ENCODE measurements around the gene CLN6. TPM values are rescaled to one million over a fixed set of nuclear protein-coding genes. Genes with fewer than 3 reads are reported as not detected.

Gene CLN6
- total RNA-seq, 2 experiments from 2014 or later, result 8.0 to 8.1 TPM

DNA sequence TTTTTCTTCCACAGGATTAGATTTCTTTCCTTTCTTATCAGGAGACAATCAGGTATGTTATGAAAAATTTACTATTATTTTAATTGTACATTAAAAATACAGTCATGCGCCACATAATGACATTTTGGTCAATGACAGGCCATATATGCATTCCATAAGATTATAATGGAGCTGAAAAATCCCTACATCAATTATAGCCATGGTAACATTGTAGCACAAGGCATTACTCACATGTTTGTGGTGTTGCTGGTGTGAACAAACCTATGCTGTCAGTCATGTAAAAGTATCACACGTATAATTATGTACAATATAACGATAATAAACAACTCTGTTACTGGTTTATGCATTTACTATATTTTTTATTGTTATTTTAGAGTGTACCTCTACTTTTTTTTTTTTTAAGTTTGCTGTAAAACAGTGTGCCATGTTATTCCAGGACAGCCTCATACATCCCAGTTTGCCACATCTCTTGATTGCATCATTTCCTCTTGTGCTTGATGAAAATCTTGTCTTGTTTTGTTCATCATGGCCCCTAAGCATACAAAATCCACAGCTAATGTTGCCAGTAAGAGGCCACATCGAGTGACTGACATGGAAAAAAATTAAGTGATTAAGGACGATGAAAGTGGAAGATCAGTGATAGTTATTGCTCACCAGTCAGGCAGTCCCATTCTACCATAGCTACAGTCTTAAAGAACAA is 45.8 kb downstream of the CLN6 start:
- CTCF ChIA-PET, result no interaction called here
- ATAC-seq (ENCODE audit: poor library complexity) (no peak), DNase-seq (no peak)
- Mint-ChIP-seq H3K4me1 (ENCODE audit: low read depth) (no peaks in the 10 kb centered on the region), H3K27me3 (no peaks in the 10 kb centered on the region), H3K4me3 (no peak overlapping the region), H3K27ac (no peak overlapping the region), H3K36me3 (ENCODE audit: low read depth) (peaks cover 92% of the 10 kb centered on the region), H3K9me3 (no peaks in the 10 kb centered on the region)
- TF ChIP-seq, protein P1, sequence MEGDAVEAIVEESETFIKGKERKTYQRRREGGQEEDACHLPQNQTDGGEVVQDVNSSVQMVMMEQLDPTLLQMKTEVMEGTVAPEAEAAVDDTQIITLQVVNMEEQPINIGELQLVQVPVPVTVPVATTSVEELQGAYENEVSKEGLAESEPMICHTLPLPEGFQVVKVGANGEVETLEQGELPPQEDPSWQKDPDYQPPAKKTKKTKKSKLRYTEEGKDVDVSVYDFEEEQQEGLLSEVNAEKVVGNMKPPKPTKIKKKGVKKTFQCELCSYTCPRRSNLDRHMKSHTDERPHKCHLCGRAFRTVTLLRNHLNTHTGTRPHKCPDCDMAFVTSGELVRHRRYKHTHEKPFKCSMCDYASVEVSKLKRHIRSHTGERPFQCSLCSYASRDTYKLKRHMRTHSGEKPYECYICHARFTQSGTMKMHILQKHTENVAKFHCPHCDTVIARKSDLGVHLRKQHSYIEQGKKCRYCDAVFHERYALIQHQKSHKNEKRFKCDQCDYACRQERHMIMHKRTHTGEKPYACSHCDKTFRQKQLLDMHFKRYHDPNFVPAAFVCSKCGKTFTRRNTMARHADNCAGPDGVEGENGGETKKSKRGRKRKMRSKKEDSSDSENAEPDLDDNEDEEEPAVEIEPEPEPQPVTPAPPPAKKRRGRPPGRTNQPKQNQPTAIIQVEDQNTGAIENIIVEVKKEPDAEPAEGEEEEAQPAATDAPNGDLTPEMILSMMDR (IDR thresholded peaks at IDR 0.05), result no peak
- Histone ChIP-seq H3K4me1 (ENCODE audit: insufficient read depth, low read length) (no peaks in the 10 kb centered on the region), H3K27ac (ENCODE audit: low read depth in 1 of 2, low read length in 2 of 2) (no peak overlapping the region), H3K4me3 (ENCODE audit: low read length) (no peak overlapping the region), H3K36me3 (ENCODE audit: insufficient read depth, low read length) (peaks cover 80% of the 10 kb centered on the region), H3K9me3 (ENCODE audit: control insufficient read depth in 1 of 2, insufficient read depth in 1 of 2, low read length in 2 of 2) (no peaks in the 10 kb centered on the region), H3K27me3 (ENCODE audit: control insufficient read depth in 1 of 2, insufficient read depth in 2 of 2, low read length in 2 of 2) (no peaks in the 10 kb centered on the region)
- intact Hi-C loops (cut with DNase I, micrococcal nuclease), result no loop called here
- POLR2A ChIA-PET, result no interaction called here

DNA sequence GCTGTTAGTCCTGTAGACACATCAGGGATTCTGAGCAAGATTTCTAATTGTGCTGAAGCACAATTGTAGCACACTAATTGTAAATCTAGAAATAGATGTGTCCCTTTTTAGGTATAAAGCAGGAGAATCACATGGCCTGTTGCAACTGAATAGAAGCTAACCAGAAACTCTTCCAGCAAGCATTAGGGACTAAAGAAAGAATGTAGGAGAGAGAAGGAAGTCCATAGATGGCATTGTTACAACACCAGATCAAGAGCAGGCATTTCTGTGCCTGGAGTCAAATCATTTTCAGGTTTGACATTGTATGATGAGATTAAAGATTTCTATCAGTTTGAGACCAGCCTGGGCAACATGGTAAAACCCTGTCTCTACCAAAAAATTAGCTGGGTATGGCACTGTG is 51.8 kb downstream of the CLN6 start:
- ChIA-PET POLR2A (no interaction called here), CTCF (no interaction called here)
- Histone ChIP-seq H3K9me3 (ENCODE audit: control insufficient read depth in 1 of 2, insufficient read depth in 1 of 2, low read length in 2 of 2) (no peaks in the 10 kb centered on the region), H3K27ac (ENCODE audit: low read depth in 1 of 2, low read length in 2 of 2) (no peak overlapping the region), H3K36me3 (ENCODE audit: insufficient read depth, low read length) (peaks cover 61% of the 10 kb centered on the region), H3K4me1 (ENCODE audit: insufficient read depth, low read length) (no peaks in the 10 kb centered on the region), H3K27me3 (ENCODE audit: control insufficient read depth in 1 of 2, insufficient read depth in 2 of 2, low read length in 2 of 2) (no peaks in the 10 kb centered on the region), H3K4me3 (ENCODE audit: low read length) (no peak overlapping the region)
- Mint-ChIP-seq H3K27ac (peak overlapping the region; percentile 20), H3K9me3 (no peaks in the 10 kb centered on the region), H3K36me3 (ENCODE audit: low read depth) (peaks cover 94% of the 10 kb centered on the region), H3K4me1 (ENCODE audit: low read depth) (no peaks in the 10 kb centered on the region), H3K27me3 (no peaks in the 10 kb centered on the region), H3K4me3 (no peak overlapping the region)
- DNase-seq (no peak), ATAC-seq (ENCODE audit: poor library complexity) (no peak)
- intact Hi-C loops (cut with DNase I, micrococcal nuclease), result no loop called here
- TF ChIP-seq, protein P1 (IDR thresholded peaks at IDR 0.05), result no peak

DNA sequence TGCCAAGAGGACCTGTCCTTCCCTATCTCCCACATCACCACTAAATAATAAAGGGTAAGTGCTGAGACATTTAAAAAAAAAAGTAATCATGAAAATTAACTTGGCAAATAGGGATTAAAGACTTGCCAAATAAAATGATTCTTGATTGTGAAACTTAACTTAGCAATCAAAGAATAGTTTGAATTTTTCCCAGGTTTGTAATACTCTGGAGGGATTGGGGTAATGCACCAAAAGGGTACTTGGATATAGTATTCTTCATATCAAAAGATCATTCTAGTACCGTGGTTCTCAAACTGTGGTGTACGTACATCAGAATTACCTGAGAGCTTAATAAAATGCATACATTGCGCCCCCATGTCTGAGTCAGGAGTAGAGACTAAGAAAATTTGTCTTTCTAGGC is 52.9 kb downstream of the CLN6 start:
- Histone ChIP-seq H3K27me3 (ENCODE audit: control insufficient read depth in 1 of 2, insufficient read depth in 2 of 2, low read length in 2 of 2) (no peaks in the 10 kb centered on the region), H3K36me3 (ENCODE audit: insufficient read depth, low read length) (peaks cover 58% of the 10 kb centered on the region), H3K4me3 (ENCODE audit: low read length) (no peak overlapping the region), H3K4me1 (ENCODE audit: insufficient read depth, low read length) (no peaks in the 10 kb centered on the region), H3K27ac (ENCODE audit: low read depth in 1 of 2, low read length in 2 of 2) (no peak overlapping the region), H3K9me3 (ENCODE audit: control insufficient read depth in 1 of 2, insufficient read depth in 1 of 2, low read length in 2 of 2) (no peaks in the 10 kb centered on the region)
- H3K4me1 Mint-ChIP-seq (ENCODE audit: low read depth), result no peaks in the 10 kb centered on the region
- peak overlapping the region; percentile 34 for H3K27ac Mint-ChIP-seq
- intact Hi-C loops (cut with DNase I, micrococcal nuclease), result no loop called here
- H3K4me3 Mint-ChIP-seq, result no peak overlapping the region
- H3K9me3 Mint-ChIP-seq, result no peaks in the 10 kb centered on the region
- ATAC-seq (ENCODE audit: poor library complexity) (no peak), DNase-seq (no peak)
- TF ChIP-seq, protein P1 (IDR thresholded peaks at IDR 0.05), result no peak
- CTCF ChIA-PET, result no interaction called here
- peaks cover 96% of the 10 kb centered on the region for H3K36me3 Mint-ChIP-seq (ENCODE audit: low read depth)
- POLR2A ChIA-PET, result no interaction called here
- H3K27me3 Mint-ChIP-seq, result no peaks in the 10 kb centered on the region
